Measurements from ENCODE around the gene OVCA2.

DNA sequence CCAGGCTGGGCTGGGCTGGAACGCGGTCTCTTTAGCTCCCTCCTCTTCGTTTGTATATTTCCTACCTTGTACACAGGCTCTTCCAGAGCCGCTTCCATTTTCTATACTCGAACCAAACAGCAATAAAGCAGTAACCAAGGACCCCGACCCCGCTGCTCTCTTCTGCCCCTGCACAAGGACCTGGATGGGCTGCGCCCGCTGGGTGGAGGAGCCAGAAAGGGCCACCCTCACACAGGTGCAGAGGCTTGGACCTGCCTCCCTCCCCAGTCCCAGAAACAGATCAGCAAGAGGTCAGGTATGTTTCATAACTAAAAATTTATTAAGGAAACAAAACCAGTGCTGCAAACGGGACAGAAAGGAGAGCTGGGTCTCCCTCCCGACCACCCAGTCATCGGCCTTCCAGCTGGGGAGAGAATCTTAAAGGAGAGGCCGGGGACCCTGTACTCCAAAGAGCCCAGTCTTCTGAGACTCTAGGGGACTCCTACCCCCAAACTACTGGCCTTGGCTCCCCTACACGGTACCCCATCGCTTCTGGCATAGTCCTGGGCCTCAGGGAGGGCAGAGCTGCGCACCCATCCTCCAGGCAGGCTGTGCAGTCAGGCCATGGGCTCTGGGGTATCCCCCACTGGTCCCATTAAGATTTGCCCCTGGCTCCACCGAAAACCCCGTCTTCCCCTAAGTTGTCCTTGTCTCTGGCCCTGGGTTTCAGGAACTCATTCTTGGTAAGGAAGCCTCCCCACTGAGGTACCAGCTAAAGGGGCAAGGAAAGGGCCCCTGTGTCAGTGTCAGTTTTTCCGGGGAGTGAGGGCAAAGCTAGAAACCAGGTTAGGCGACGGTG, 17.9 kb downstream of the OVCA2 start:
- TF ChIP-seq POLR2AphosphoS5 (IDR thresholded peaks at IDR 0.05; ENCODE audit: borderline replicate concordance, low read depth, low read length) (no peak), EZH2 (IDR thresholded peaks at IDR 0.05) (no peak)
